ENCODE results near the gene TMEM69. TPM values are rescaled to one million over a fixed set of nuclear protein-coding genes. Genes with fewer than 3 reads are reported as not detected.

Gene TMEM69
- total and polyA plus RNA-seq, 10 of the 15 experiments (the other 5 are each of a cell fraction or from before 2014, with no cell fraction given), result 44.6 to 162 (median 88.8) TPM

DNA sequence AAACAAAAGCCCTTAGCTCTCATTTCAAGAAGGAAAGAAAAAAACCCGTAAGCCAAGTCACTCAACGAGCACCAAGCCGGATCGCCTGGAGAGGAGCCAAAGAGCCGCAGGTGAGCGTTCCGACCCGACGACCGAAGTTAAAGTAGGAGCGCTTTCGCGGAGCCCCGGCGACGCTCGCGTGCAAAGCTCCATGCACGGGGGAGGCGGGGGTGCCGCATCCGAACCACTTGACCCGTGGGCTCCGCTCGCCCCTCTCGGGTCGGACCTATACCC, 2.0 kb upstream of the TMEM69 start (continued):
- TF ChIP-seq, protein P1, sequence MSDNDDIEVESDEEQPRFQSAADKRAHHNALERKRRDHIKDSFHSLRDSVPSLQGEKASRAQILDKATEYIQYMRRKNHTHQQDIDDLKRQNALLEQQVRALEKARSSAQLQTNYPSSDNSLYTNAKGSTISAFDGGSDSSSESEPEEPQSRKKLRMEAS (IDR thresholded peaks at IDR 0.05; ENCODE audit: low read depth, low read length), result no peak
- TF ChIP-seq, protein P2, sequence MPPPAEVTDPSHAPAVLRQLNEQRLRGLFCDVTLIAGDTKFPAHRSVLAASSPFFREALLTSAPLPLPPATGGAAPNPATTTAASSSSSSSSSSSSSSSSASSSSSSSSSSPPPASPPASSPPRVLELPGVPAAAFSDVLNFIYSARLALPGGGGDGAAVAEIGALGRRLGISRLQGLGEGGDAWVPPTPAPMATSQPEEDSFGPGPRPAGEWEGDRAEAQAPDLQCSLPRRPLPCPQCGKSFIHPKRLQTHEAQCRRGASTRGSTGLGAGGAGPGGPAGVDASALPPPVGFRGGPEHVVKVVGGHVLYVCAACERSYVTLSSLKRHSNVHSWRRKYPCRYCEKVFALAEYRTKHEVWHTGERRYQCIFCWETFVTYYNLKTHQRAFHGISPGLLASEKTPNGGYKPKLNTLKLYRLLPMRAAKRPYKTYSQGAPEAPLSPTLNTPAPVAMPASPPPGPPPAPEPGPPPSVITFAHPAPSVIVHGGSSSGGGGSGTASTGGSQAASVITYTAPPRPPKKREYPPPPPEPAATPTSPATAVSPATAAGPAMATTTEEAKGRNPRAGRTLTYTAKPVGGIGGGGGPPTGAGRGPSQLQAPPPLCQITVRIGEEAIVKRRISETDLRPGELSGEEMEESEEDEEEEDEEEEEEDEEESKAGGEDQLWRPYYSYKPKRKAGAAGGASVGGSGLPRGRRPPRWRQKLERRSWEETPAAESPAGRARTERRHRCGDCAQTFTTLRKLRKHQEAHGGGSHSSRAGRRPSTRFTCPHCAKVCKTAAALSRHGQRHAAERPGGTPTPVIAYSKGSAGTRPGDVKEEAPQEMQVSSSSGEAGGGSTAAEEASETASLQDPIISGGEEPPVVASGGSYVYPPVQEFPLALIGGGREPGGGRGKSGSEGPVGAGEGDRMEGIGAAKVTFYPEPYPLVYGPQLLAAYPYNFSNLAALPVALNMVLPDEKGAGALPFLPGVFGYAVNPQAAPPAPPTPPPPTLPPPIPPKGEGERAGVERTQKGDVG (CRISPR knock-in tag; IDR thresholded peaks at IDR 0.05), result no peak
- TF ChIP-seq NR2C2 (IDR thresholded peaks at IDR 0.05; ENCODE audit: borderline replicate concordance, control insufficient read depth, insufficient read length, low read depth), result no peak
- TF ChIP-seq, protein P3, sequence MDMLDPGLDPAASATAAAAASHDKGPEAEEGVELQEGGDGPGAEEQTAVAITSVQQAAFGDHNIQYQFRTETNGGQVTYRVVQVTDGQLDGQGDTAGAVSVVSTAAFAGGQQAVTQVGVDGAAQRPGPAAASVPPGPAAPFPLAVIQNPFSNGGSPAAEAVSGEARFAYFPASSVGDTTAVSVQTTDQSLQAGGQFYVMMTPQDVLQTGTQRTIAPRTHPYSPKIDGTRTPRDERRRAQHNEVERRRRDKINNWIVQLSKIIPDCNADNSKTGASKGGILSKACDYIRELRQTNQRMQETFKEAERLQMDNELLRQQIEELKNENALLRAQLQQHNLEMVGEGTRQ (IDR thresholded peaks at IDR 0.05; ENCODE audit: borderline replicate concordance, low read depth, low read length), result no peak
- TF ChIP-seq, protein P4, sequence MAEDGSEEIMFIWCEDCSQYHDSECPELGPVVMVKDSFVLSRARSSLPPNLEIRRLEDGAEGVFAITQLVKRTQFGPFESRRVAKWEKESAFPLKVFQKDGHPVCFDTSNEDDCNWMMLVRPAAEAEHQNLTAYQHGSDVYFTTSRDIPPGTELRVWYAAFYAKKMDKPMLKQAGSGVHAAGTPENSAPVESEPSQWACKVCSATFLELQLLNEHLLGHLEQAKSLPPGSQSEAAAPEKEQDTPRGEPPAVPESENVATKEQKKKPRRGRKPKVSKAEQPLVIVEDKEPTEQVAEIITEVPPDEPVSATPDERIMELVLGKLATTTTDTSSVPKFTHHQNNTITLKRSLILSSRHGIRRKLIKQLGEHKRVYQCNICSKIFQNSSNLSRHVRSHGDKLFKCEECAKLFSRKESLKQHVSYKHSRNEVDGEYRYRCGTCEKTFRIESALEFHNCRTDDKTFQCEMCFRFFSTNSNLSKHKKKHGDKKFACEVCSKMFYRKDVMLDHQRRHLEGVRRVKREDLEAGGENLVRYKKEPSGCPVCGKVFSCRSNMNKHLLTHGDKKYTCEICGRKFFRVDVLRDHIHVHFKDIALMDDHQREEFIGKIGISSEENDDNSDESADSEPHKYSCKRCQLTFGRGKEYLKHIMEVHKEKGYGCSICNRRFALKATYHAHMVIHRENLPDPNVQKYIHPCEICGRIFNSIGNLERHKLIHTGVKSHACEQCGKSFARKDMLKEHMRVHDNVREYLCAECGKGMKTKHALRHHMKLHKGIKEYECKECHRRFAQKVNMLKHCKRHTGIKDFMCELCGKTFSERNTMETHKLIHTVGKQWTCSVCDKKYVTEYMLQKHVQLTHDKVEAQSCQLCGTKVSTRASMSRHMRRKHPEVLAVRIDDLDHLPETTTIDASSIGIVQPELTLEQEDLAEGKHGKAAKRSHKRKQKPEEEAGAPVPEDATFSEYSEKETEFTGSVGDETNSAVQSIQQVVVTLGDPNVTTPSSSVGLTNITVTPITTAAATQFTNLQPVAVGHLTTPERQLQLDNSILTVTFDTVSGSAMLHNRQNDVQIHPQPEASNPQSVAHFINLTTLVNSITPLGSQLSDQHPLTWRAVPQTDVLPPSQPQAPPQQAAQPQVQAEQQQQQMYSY (CRISPR knock-in tag; IDR thresholded peaks at IDR 0.05), result no peak
